ENCODE data around the gene DNAH10.

DNAH10 gene

GRCh38 chr12:123961585-123962345, 199.7 kb downstream of the DNAH10 start:
- TF ChIP-seq CSRNP3 (CRISPR knock-in tag; IDR thresholded peaks at IDR 0.05): no peak
- TF ChIP-seq CREB5 (CRISPR knock-in tag; IDR thresholded peaks at IDR 0.05; ENCODE audit: low read depth): no peak
- TF ChIP-seq ZNF565 (CRISPR knock-in tag; conservative IDR thresholded peaks at IDR 0.05; ENCODE audit: low read depth): no peak
- TF ChIP-seq GLIS3 (CRISPR knock-in tag; IDR thresholded peaks at IDR 0.05): no peak
- TF ChIP-seq CSDC2 (CRISPR knock-in tag; IDR thresholded peaks at IDR 0.05): no peak
- no peak for TF ChIP-seq OSR1 (CRISPR knock-in tag; IDR thresholded peaks at IDR 0.05)
- no peak for TF ChIP-seq ZNF70 (CRISPR knock-in tag; IDR thresholded peaks at IDR 0.05)
- no peak for TF ChIP-seq TOX (CRISPR knock-in tag; IDR thresholded peaks at IDR 0.05; ENCODE audit: borderline replicate concordance)
- no peak for ATAC-seq

GRCh38 chr12:123962513-123962912, 200.4 kb downstream of the DNAH10 start:
- ATAC-seq: no peak
- TF ChIP-seq CREB5 (CRISPR knock-in tag; IDR thresholded peaks at IDR 0.05; ENCODE audit: low read depth) (no peak), ZC3H10 (CRISPR knock-in tag; IDR thresholded peaks at IDR 0.05) (no peak), PATZ1 (CRISPR knock-in tag; IDR thresholded peaks at IDR 0.05; ENCODE audit: borderline replicate concordance) (no peak), RARB (CRISPR knock-in tag; IDR thresholded peaks at IDR 0.05) (no peak), PPARA (CRISPR knock-in tag; IDR thresholded peaks at IDR 0.05; ENCODE audit: borderline replicate concordance) (no peak), SNAI2 (CRISPR knock-in tag; IDR thresholded peaks at IDR 0.05) (no peak), ZFP30 (CRISPR knock-in tag; IDR thresholded peaks at IDR 0.05) (no peak), ISL1 (CRISPR knock-in tag; IDR thresholded peaks at IDR 0.05) (no peak), OSR1 (CRISPR knock-in tag; IDR thresholded peaks at IDR 0.05) (no peak), ESRRG (CRISPR knock-in tag; IDR thresholded peaks at IDR 0.05) (no peak), ZNF565 (CRISPR knock-in tag; conservative IDR thresholded peaks at IDR 0.05; ENCODE audit: low read depth) (no peak), ZNF70 (CRISPR knock-in tag; IDR thresholded peaks at IDR 0.05) (no peak), CSRNP3 (CRISPR knock-in tag; IDR thresholded peaks at IDR 0.05) (no peak), CSDC2 (CRISPR knock-in tag; IDR thresholded peaks at IDR 0.05) (no peak), GLIS3 (CRISPR knock-in tag; IDR thresholded peaks at IDR 0.05) (no peak), ZNF8 (CRISPR knock-in tag; IDR thresholded peaks at IDR 0.05) (no peak), TSHZ2 (CRISPR knock-in tag; IDR thresholded peaks at IDR 0.05) (no peak), POU6F1 (CRISPR knock-in tag; IDR thresholded peaks at IDR 0.05; ENCODE audit: borderline replicate concordance, low read depth) (no peak)
